SK-N-SH treated with all-trans-retinoic acid at 6 μM for 48 hours (cell line): ENCODE measurements around the gene CEP128.

Experiments
- ATAC-seq: fragments of 200-7000 bp; cut with Tn5 transposase; 3 replicates; pipeline ENCODE4 v1.9.1; 2020; ENCODE audit warnings: mild to moderate bottlenecking, moderate library complexity
- ARNTL ChIP-seq: fragments of 450-650 bp; formaldehyde crosslinking; IDR thresholded peaks from 2 replicates; pipeline ENCODE4 v1.5.0; 2020; ENCODE audit warnings: low read depth, mild to moderate bottlenecking, moderate library complexity, borderline replicate concordance
- BACH2 ChIP-seq: fragments of 250-450 bp; sonication (Bioruptor Pico); IDR thresholded peaks from 2 replicates; pipeline ENCODE4 v1.9.0; 2021; ENCODE audit warnings: mild to moderate bottlenecking, borderline replicate concordance
- CREB5 ChIP-seq: fragments of 250-450 bp; sonication (Bioruptor Pico); IDR thresholded peaks from 2 replicates; pipeline ENCODE4 v1.5.1; 2020; ENCODE audit warnings: low read depth, mild to moderate bottlenecking, moderate library complexity
- CSDC2 ChIP-seq: fragments of 250-450 bp; sonication (Bioruptor Pico); IDR thresholded peaks from 2 replicates; pipeline ENCODE4 v1.5.0; 2020; ENCODE audit warnings: mild to moderate bottlenecking, moderate library complexity
- CSRNP3 ChIP-seq: fragments of 250-450 bp; sonication (Bioruptor Pico); IDR thresholded peaks from 2 replicates; pipeline ENCODE4 v1.5.1; 2021; ENCODE audit warnings: mild to moderate bottlenecking, moderate library complexity
- ESRRG ChIP-seq: fragments of 250-450 bp; sonication (Bioruptor Pico); IDR thresholded peaks from 2 replicates; pipeline ENCODE4 v1.6.1; 2021; ENCODE audit warnings: mild to moderate bottlenecking
- ISL1 ChIP-seq: fragments of 250-450 bp; sonication (Bioruptor Pico); IDR thresholded peaks from 2 replicates; pipeline ENCODE4 v2.1.2; 2022; ENCODE audit warnings: mild to moderate bottlenecking, moderate library complexity
- OSR1 ChIP-seq: fragments of 250-450 bp; sonication (Bioruptor Pico); IDR thresholded peaks from 2 replicates; pipeline ENCODE4 v1.8.0; 2022; ENCODE audit warnings: moderate library complexity, mild to moderate bottlenecking, inconsistent platforms
- PATZ1 ChIP-seq: fragments of 250-450 bp; sonication (Bioruptor Pico); IDR thresholded peaks from 2 replicates; pipeline ENCODE4 v1.8.0; 2020; ENCODE audit warnings: mild to moderate bottlenecking, moderate library complexity, borderline replicate concordance
- POU6F1 ChIP-seq: fragments of 250-450 bp; sonication (Bioruptor Pico); IDR thresholded peaks from 2 replicates; pipeline ENCODE4 v1.8.0; 2021; ENCODE audit warnings: low read depth, mild to moderate bottlenecking, moderate library complexity, borderline replicate concordance
- PPARA ChIP-seq: fragments of 250-450 bp; sonication (Bioruptor Pico); IDR thresholded peaks from 2 replicates; pipeline ENCODE4 v1.5.0; 2020; ENCODE audit warnings: mild to moderate bottlenecking, borderline replicate concordance
- RARB ChIP-seq: fragments of 250-450 bp; sonication (Bioruptor Pico); IDR thresholded peaks from 2 replicates; pipeline ENCODE4 v1.8.0; 2021; ENCODE audit warnings: mild to moderate bottlenecking, moderate library complexity
- SNAI2 ChIP-seq: fragments of 250-450 bp; sonication (Bioruptor Pico); IDR thresholded peaks from 2 replicates; pipeline ENCODE4 v1.5.0; 2020; ENCODE audit warnings: mild to moderate bottlenecking, moderate library complexity
- TOX ChIP-seq: fragments of 250-450 bp; sonication (Bioruptor Pico); IDR thresholded peaks from 2 replicates; pipeline ENCODE4 v1.8.0; 2021; ENCODE audit warnings: mild to moderate bottlenecking, moderate library complexity, borderline replicate concordance
- TSHZ2 ChIP-seq: fragments of 250-450 bp; sonication (Bioruptor Pico); IDR thresholded peaks from 2 replicates; pipeline ENCODE4 v1.5.0; 2020; ENCODE audit warnings: mild to moderate bottlenecking, moderate library complexity
- ZC3H10 ChIP-seq: fragments of 250-450 bp; sonication (Bioruptor Pico); IDR thresholded peaks from 2 replicates; pipeline ENCODE4 v1.5.1; 2021; ENCODE audit warnings: mild to moderate bottlenecking, moderate library complexity
- ZFP3 ChIP-seq: fragments of 250-450 bp; sonication (Bioruptor Pico); IDR thresholded peaks from 2 replicates; pipeline ENCODE4 v1.5.0; 2020; ENCODE audit warnings: mild to moderate bottlenecking, moderate library complexity
- ZFP30 ChIP-seq: fragments of 450-650 bp; formaldehyde crosslinking; IDR thresholded peaks from 2 replicates; pipeline ENCODE4 v1.5.0; 2022; ENCODE audit warnings: mild to moderate bottlenecking, moderate library complexity
- ZNF565 ChIP-seq: fragments of 450-650 bp; formaldehyde crosslinking; conservative IDR thresholded peaks from 2 replicates; pipeline ENCODE4 v1.5.0; 2020; ENCODE audit warnings: low read depth, mild to moderate bottlenecking, moderate library complexity
- ZNF70 ChIP-seq: fragments of 450-650 bp; formaldehyde crosslinking; IDR thresholded peaks from 2 replicates; pipeline ENCODE4 v1.5.0; 2020; ENCODE audit warnings: mild to moderate bottlenecking, moderate library complexity
- ZNF8 ChIP-seq: fragments of 450-650 bp; formaldehyde crosslinking; IDR thresholded peaks from 2 replicates; pipeline ENCODE4 v1.5.0; 2020; ENCODE audit warnings: mild to moderate bottlenecking, moderate library complexity

Gene CEP128

GRCh38 chr14:80772504-80772903 lies 169.0 kb downstream of the CEP128 start (continued):
- no peak for TF ChIP-seq ZNF8
- no peak for TF ChIP-seq ARNTL (CRISPR knock-in tag)
- TF ChIP-seq ESRRG (CRISPR knock-in tag), result no peak
- TF ChIP-seq PPARA, result no peak
- TF ChIP-seq ISL1, result no peak
- TF ChIP-seq ZNF565 (CRISPR knock-in tag), result no peak
- no peak for TF ChIP-seq ZFP30 (CRISPR knock-in tag)
- TF ChIP-seq TSHZ2 (CRISPR knock-in tag), result no peak
- no peak for TF ChIP-seq BACH2 (CRISPR knock-in tag)
- TF ChIP-seq SNAI2 (CRISPR knock-in tag), result no peak

GRCh38 chr14:80771201-80771600 lies 170.3 kb downstream of the CEP128 start:
- TF ChIP-seq ZFP3, result no peak
- TF ChIP-seq ZNF8, result no peak
- TF ChIP-seq PATZ1 (CRISPR knock-in tag), result no peak
- no peak for TF ChIP-seq RARB (CRISPR knock-in tag)
- no peak for ATAC-seq

GRCh38 chr14:80770114-80770908 lies 171.2 kb downstream of the CEP128 start:
- TF ChIP-seq TSHZ2 (CRISPR knock-in tag), result no peak
- no peak for TF ChIP-seq CSRNP3 (CRISPR knock-in tag)
- no peak for TF ChIP-seq TOX (CRISPR knock-in tag)
- no peak for TF ChIP-seq RARB (CRISPR knock-in tag)
- no peak for TF ChIP-seq ZFP30 (CRISPR knock-in tag)
- no peak for TF ChIP-seq OSR1 (CRISPR knock-in tag)
- TF ChIP-seq ZC3H10 (CRISPR knock-in tag), result no peak
- TF ChIP-seq CSDC2 (CRISPR knock-in tag), result no peak
- no peak for TF ChIP-seq BACH2 (CRISPR knock-in tag)
- no peak for TF ChIP-seq CREB5
- TF ChIP-seq ZNF565 (CRISPR knock-in tag), result no peak
- TF ChIP-seq ISL1, result no peak
- TF ChIP-seq ZFP3, result no peak
- TF ChIP-seq SNAI2 (CRISPR knock-in tag), result no peak
- no peak for TF ChIP-seq POU6F1
- TF ChIP-seq PPARA, result no peak
- no peak for TF ChIP-seq ZNF70
- no peak for TF ChIP-seq ESRRG (CRISPR knock-in tag)
- ATAC-seq, result no peak
